SW480 (cell line): Measurements from ENCODE around the gene GTF2F1.
"Not testable (repeated sequence)": the region's sequence is repeated elsewhere in the genome, so short reads cannot be mapped to it uniquely, and the experiment has no call there.

Source experiments
- DNase-seq: peaks from one replicate; pipeline ENCODE4 v3.0.0-alpha.2; 2016; ENCODE audit warnings: low spot score

Gene GTF2F1, protein sequence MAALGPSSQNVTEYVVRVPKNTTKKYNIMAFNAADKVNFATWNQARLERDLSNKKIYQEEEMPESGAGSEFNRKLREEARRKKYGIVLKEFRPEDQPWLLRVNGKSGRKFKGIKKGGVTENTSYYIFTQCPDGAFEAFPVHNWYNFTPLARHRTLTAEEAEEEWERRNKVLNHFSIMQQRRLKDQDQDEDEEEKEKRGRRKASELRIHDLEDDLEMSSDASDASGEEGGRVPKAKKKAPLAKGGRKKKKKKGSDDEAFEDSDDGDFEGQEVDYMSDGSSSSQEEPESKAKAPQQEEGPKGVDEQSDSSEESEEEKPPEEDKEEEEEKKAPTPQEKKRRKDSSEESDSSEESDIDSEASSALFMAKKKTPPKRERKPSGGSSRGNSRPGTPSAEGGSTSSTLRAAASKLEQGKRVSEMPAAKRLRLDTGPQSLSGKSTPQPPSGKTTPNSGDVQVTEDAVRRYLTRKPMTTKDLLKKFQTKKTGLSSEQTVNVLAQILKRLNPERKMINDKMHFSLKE

DNA sequence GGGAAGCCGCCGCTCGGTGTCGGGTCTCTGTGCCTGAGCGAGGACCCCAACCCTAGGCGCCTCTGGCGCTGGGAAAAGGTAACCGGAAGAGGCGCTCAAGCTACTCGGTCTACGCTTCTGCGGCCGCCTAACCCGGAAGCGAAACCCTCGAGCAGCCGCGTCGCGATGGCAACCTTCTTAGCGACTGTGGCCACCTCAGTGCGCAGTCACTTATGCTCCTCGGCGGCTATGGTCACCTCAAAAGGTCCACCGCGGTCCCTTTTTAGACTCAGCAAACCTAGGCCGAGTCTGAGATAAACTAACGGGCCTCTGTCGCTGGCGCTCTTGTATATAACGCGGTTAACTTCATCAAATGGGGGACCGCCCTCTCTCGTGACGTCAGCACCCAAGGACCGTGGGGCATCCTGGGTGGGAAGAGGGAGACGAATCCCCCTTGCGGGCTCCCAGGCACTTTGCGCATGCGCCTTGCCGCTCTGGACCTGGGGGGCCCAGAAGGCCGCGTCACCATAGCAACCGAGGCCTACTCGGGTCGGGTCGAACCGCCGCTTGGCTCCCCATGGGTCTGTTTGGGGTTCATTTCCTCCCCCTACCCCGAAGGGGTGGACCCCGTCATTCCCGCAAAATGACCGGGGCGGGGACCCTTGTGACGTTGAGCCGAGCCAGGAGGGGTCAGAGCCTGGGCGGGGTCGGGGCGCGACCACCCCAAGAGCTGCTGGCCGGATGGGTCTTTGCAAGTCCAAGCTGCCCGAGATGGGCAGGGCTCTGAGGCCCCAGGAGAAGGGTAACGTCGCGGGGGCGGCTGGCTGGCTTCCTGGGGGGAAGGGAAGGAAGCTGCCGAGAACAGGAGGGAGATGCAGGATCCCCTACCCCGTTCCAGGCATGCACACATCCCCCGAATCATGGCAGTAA is at the start of gene GTF2F1:
TSS of gene GTF2F1 (minus strand) at position 91 of the 909 bp plus-strand sequence. CDS start 169 bp downstream, outside the sequence.
- DNase-seq: peak; percentile 83

DNA sequence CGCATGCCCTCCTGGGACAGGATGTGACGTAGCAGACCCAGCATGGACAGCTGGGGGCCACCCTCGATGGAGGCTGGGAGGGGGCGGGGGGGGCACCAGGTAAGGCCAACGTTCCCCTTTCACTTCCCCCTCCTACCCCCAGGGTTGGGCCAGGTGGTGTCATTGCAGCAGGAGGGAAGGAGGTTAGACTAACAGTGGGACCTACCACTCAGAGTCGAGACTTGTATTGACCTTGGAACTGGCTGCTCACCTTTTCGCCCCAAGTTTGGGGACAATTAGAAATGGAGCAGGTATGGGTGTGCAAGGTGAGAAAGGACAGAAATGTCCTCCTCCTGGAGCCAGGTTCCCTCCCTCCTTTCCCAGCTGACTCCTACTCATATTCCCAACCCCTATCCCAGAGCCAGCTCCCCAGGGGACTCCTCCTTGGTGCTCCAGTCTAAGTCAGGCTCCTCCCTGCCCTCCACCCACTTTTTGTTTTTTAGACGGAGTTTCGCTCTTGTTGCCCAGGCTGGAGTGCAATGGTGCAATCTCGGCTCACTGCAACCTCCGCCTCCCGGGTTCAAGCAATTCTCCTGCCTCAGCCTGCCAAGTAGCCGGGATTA is 49.2 kb upstream of the GTF2F1 start:
- no peak for DNase-seq

- no peak for DNase-seq
Observed at GRCh38 chr19:6440905-6441304, 47.9 kb upstream of the GTF2F1 start.

GRCh38 chr19:6439743-6440142 is 46.8 kb upstream of the GTF2F1 start:
- no peak for DNase-seq

DNA sequence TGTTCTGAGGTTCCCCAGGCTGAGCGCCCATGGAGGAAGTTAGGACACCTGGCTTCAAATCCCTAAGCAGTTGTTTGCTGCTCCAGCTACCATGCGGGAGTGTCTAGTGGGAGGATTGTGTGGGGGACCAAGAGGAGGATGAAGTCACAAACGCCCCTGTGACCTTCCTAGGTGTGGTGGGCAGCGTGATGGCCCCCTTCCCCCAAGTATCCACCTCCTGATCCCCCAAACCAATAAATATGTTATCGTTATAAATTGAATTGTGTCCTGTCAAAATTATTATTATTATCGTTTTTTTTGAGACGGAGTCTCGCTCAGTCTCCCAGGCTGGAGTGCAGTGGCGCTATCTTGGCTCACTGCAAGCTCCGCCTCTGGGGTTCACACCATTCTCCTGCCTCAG is 40.7 kb upstream of the GTF2F1 start, which contains the start of gene SLC25A41:
TSS of gene SLC25A41 (minus strand) at position 101 of the 400 bp plus-strand sequence. CDS start at position 31, 70 bp downstream.
- DNase-seq: no peak

- no peak for DNase-seq
Observed at GRCh38 chr19:6433165-6433564, 40.2 kb upstream of the GTF2F1 start.

DNA sequence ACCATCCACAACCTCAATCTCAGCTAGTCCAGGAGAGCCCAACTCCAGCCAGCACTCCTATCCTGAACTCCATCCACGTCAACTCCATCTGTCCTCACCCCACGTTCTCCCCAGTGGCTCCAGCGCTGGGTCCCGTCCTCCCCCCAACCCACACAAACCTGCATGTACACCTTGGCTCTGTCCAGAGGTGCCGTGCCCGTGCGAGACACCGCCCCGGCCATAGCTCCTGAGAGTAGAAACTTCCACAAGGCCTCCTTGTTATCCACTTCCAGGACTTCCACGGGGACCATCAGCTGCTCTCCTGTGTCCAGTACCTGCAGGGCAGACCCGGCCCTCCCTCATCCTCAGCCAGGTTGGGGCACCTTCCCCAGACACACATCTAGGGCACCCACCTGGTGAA is 38.9 kb upstream of the GTF2F1 start:
- DNase-seq: no peak

- no peak for DNase-seq
Observed at GRCh38 chr19:6429419-6430221, 36.7 kb upstream of the GTF2F1 start.

- DNase-seq: not testable (repeated sequence)
Observed at GRCh38 chr19:6428692-6429418, 35.9 kb upstream of the GTF2F1 start.

- DNase-seq: no peak
Observed at GRCh38 chr19:6427131-6427530, 34.2 kb upstream of the GTF2F1 start.

DNA sequence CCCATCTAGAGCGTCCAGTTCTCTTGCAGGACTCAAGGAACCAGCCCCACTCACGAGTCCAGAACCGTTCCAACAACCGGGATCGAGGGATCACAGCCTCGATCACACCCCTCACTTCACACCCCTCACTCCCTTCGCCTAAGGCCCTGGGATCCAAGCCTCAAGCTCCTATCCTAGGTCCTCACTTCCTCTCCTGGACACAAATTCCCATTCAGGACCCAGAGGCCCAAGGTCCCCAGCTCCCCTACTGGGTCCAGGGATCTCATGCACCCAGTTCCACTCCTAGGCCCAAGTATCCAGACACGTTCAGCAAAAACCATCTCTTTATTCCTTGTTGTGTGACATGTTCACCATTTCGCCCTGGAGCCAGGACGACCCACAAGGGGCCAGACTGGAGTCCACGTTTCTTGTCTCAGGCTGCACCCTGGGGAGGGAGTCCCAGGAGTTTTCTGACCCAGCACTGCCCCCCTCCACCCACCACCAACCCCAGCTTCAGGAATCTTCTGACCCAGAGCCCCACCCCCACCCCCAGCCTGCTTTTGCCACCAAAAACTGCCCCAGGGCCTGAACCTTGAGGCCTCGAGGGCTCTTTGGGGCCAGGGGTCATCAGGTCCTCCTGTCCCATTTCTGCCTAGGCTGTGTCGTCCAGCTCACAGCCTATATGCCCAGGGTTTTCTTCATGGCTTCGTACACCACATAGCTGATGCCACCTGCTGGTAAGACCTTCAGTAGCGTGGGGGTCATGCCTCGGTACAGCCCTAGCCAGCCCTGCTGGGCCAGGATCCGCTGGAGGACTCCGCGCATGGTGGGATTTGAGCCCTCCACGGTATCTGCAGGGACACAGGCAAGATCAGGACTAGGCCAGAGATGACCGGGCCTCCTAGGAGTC is 33.0 kb upstream of the GTF2F1 start:
- no peak for DNase-seq

DNA sequence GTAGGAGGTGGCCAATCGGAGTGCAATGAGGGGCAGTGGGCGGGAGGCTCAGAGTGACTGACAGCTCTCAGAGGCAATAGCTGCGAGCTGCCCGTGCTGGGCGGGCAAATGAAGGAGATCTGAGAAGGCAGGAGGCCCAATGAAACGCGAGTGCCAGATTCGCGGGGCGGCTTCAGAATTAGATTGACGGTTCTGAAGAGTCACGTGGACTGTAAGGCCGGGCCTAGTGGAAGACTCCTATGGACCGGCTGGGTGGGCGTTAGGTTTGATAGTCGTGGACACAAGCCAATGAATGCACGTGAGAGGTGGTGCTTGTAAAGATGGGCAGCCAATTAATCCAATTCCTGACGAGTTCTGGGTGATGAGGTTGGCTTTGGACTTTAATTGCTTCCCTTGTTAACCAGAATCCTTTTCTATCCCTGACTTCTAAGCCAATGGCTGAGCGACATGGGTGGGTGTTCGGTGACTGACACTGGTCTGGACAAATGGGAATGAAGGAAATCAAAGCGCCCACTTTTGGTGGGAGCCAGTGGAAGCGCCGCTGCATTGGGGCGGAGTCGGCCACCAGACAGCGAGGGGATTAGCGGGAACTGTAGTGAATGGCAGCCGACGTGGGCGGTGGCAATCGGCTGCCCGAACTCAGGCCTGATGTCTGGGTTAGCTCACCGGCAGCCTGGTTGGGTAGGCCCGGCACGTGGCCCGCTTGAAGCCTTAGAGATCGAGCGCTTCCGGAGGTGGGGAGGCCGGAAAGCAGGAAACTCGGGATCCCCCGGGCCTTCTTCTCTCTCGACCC is 32.2 kb upstream of the GTF2F1 start:
- DNase-seq: peak; percentile 100

GRCh38 chr19:6424195-6424938 is 31.4 kb upstream of the GTF2F1 start, which contains the start of gene KHSRP:
TSS of gene KHSRP (minus strand) at chr19:6424811. CDS start at chr19:6424701, 110 bp downstream.
- DNase-seq: no peak

- DNase-seq: no peak
Observed at GRCh38 chr19:6423499-6424194, 30.7 kb upstream of the GTF2F1 start.

GRCh38 chr19:6421075-6422014 is 28.4 kb upstream of the GTF2F1 start:
- DNase-seq: no peak

DNA sequence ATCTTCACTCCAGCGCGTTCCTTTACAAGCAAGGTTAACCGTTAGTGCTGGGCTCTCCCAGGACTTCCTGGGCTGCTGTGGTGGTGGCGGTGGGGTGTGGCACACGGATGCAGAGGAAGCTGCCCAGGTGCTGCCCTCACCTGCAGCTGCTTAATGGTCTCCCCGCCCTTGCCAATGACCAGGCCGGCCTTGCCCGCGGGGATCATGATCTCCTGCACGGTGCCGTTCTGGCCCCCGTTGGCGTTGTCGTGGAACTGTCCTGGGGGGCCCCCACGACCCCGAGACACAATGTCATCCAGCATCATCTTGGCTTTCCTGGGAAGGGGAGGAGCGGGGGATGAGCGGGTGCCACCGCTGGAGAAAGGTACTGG is 25.6 kb upstream of the GTF2F1 start:
- no peak for DNase-seq
